Muscle layer of colon (tissue), 2 donors: ENCODE measurements around the gene AQP7.
"Not testable (repeated sequence)": the region's sequence is repeated elsewhere in the genome, so short reads cannot be mapped to it uniquely, and the experiment has no call there.

ENCODE experiments used
- H3K27ac ChIP-seq: one replicate; pipeline ENCODE4 v1.7.0; 2013; ENCODE audit warnings: low read depth, mild to moderate bottlenecking, low read length, moderate library complexity
- H3K27me3 ChIP-seq, 2 donors: one replicate each; pipeline ENCODE4 v1.7.0; 2013; ENCODE audit warnings: low read length in 2 of 2, mild to moderate bottlenecking in 2 of 2; ENCODE audit not compliant: insufficient read depth in 2 of 2, control insufficient read depth in 1 of 2
- H3K36me3 ChIP-seq: one replicate; pipeline ENCODE4 v1.7.0; 2013; ENCODE audit warnings: mild to moderate bottlenecking, low read length; ENCODE audit not compliant: insufficient read depth
- H3K4me1 ChIP-seq: one replicate; pipeline ENCODE4 v1.7.0; 2013; ENCODE audit warnings: mild to moderate bottlenecking, low read length; ENCODE audit not compliant: insufficient read depth
- H3K4me3 ChIP-seq, 2 donors: one replicate each; pipeline ENCODE4 v1.7.0; 2013; ENCODE audit warnings: low read length in 2 of 2, low read depth in 1 of 2, mild to moderate bottlenecking in 1 of 2, moderate library complexity in 1 of 2
- H3K9ac ChIP-seq: one replicate; pipeline ENCODE4 v1.7.0; 2013; ENCODE audit warnings: low read length
- H3K9me3 ChIP-seq: one replicate; pipeline ENCODE4 v1.7.0; 2013; ENCODE audit warnings: mild to moderate bottlenecking, low read length
- donor health status: abdominal sarcoma.
- donor health status: Adenocarcinoma of cecum.

Gene AQP7

DNA sequence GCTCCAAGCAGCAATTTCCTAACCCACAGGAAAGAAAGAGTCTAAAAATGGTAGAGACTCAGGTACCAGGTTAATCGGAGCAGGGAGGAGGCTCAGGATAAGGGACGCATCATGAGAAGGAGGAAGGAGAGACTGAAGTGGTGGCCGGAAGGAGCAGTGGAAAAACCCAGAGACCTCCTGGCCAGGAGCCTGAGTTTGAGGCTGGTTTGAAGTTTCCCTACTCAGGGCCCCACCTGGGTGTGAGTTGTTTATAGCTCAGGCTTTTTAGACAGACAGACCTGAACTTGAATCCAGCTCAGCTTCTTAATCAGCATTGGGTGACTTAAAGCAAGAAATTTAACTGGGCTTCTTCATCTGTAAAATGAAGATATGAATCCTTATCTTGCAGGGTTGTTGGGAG, 11.9 kb upstream of the AQP7 start:
- no peak overlapping the region for H3K9ac ChIP-seq
- H3K9me3 ChIP-seq, result no peaks in the 10 kb centered on the region
- no peaks in the 10 kb centered on the region for H3K27me3 ChIP-seq
- no peaks in the 10 kb centered on the region for H3K36me3 ChIP-seq
- H3K4me1 ChIP-seq, result no peaks in the 10 kb centered on the region
- H3K4me3 ChIP-seq, result no peak overlapping the region
- no peak overlapping the region for H3K27ac ChIP-seq

DNA sequence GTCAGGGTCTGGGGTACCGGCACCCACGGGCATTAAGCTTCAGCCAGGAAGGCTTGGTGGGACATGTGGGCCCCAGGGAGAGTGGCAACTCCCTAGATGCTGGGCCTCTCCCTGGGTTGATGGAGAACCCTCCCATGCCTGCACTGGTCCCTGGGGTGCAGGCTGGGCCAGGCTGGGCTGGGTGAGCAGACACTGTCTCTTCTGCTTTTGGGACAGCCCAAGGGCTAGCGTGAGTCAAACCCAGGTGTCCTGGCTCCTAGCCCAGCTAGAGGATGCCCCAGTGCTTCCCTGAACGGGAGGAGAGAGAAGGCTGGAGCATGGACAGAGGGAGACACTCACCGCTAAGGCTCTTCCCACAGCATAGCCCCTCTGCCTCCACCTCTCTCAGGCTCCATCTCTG, 5.7 kb upstream of the AQP7 start:
- no peak overlapping the region for H3K4me3 ChIP-seq
- H3K4me1 ChIP-seq, result no peaks in the 10 kb centered on the region
- H3K9ac ChIP-seq, result no peak overlapping the region
- H3K9me3 ChIP-seq, result no peaks in the 10 kb centered on the region
- H3K27me3 ChIP-seq, result no peaks in the 10 kb centered on the region
- H3K27ac ChIP-seq, result no peak overlapping the region
- no peaks in the 10 kb centered on the region for H3K36me3 ChIP-seq

DNA sequence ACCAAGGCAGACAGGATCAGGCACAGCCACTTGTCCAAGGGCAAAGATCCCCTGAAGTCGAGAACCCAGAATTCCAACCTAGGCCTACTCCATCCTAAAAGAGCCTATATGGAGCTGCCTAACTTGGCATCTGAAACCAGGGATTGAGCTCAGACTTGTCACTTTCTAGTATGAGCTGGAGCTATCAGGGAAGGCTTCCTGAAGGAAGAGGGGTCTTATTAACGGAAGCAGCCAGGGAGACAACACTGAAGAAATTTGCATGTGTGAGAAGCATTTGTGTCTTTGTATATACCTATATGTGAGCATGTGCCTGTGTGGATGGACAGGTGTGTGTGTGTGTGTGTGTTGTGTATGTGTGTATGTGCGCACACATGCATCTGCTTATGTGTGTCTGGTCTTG, 4.7 kb upstream of the AQP7 start:
- no peak overlapping the region for H3K27ac ChIP-seq
- H3K4me1 ChIP-seq, result no peaks in the 10 kb centered on the region
- H3K27me3 ChIP-seq, result no peaks in the 10 kb centered on the region
- no peak overlapping the region for H3K9ac ChIP-seq
- no peak overlapping the region for H3K4me3 ChIP-seq
- no peaks in the 10 kb centered on the region for H3K9me3 ChIP-seq
- H3K36me3 ChIP-seq, result no peaks in the 10 kb centered on the region

DNA sequence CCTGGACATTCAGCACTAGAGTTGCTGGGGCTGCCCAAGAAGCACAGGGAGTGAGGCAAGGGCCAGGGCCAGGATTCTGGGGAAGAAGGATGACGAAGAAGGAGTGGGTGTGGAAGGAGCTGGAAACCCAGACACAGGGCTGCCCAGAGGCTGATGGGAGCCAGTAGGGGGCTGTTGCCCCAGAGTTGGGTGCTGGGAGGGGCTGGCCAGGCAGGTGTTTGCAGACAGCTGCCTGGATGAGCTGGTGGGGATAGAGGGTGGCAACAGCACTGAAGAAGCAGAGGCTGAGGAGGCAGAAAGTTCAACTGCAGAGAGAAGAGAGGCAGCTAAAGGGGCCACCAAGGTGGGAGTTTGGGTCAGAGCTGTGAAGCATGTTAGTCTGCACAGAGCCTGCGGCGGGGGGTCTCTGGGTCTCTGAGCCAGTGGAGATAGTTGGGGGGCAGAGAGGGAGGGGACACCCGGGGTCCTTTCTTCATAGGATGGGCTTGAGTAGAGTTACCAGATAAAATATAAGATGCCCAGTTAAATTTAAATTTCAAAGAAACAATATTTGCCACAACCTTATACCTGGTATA, 2.5 kb upstream of the AQP7 start:
- Histone ChIP-seq H3K9me3 (no peaks in the 10 kb centered on the region), H3K9ac (no peak overlapping the region), H3K36me3 (no peaks in the 10 kb centered on the region), H3K4me3 (no peak overlapping the region), H3K4me1 (no peaks in the 10 kb centered on the region), H3K27ac (no peak overlapping the region), H3K27me3 (no peaks in the 10 kb centered on the region)

DNA sequence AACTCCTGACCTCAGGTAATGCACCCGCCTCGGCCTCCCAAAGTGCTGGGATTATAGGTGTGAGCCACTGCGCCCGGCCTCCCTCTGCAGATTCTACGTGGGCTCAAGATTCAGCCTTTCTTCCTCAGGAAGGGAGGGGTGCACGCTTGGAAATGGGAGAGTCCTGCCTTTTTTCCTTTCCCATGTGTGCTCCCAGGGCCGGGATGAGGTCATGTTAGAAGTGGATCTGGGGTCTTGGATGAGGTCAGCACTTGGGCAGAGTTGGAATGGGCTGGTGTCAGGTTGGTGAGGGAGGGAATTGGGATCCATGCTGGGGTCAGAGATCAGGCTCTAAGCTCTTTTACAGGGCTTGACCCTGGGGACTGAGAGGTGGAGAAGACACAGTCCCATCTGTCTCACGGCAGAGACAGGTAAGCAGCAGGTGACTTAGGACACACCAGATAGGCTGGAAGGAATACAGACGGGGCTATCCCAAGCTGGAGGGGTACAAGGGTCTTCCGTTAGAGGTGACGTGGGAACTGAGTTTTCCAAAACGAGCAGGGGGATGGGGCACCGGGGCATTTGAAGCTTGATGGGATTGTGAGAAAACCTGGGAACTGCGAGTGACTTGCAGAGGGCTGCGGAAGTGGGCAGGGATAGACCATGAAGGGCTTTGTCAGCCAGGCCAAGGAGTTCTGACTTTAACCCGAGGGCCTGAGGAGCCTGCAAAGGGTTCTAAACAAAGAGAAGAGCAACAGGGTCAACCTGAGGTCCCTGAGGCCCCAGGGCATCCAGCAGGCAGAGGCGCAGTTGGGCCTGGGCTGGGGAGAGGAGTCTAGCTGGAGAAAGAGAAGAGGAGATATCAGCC, 1.8 kb upstream of the AQP7 start:
- H3K9me3 ChIP-seq, result no peaks in the 10 kb centered on the region
- no peak overlapping the region for H3K4me3 ChIP-seq
- no peaks in the 10 kb centered on the region for H3K27me3 ChIP-seq
- H3K36me3 ChIP-seq, result no peaks in the 10 kb centered on the region
- H3K27ac ChIP-seq, result no peak overlapping the region
- no peak overlapping the region for H3K9ac ChIP-seq
- H3K4me1 ChIP-seq, result no peaks in the 10 kb centered on the region

DNA sequence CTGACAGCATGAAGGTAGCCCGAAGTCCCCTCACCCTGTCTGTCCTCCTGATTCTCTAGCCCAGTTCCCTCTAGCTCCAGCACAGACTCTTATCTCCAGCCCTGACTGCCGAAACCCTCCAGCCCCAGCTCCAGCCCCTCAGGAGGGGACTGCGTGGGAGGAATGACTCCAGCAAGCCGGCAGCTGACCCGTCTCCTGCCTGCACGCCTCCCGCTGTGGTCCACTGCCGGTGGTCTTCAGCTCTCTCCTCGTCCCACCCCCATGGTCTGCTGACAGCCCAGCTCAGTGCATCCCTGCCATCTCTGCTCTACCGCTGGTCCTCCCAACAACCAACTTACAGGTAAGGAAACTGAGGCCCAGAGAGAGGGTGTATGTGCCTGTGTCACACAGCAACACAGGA, 559 bp downstream of the AQP7 start:
- H3K27me3 ChIP-seq, H3K9ac ChIP-seq, H3K4me1 ChIP-seq, H3K36me3 ChIP-seq, H3K9me3 ChIP-seq, H3K27ac ChIP-seq, H3K4me3 ChIP-seq: not testable (repeated sequence)

DNA sequence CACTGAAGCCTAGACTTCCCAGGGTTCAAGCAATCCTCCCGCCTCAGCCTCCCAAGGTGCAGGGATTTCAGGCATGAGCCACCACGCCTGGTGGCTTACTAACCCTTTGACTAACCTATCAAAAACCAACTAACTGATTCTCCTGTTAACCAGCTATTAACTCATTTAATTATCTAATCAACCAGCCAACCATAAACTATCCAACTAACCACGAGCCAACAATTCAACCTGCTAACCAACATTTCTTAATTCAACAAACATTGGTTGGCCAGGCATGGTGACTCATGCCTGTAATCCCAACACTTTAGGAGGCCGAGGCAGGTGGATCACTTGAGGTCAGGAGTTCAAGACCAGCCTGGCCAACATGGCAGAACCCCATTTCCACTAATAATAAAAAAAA, 3.3 kb downstream of the AQP7 start:
- not testable (repeated sequence) for H3K36me3 ChIP-seq, H3K9me3 ChIP-seq, H3K9ac ChIP-seq, H3K27me3 ChIP-seq, H3K4me3 ChIP-seq, H3K27ac ChIP-seq, H3K4me1 ChIP-seq

DNA sequence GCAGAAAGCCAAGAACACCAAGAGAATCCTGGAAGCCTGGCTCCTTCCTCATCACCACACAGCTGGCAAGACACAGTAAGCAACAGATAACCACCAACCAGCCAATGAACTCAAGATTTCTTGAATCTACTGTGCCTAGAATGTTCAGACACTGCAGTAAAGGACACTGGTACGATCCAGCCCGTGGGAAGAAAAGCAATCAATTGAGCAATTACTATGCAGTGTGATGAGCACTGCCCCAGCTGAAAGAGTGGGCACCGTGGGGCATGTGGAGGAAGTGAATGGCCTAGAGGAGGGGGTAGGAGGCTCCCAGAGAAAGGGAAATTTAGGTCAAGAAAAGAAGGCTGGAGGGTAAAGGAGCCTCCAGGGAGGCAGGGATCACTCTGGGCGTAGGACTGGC, 4.6 kb downstream of the AQP7 start:
- not testable (repeated sequence) for H3K27ac ChIP-seq, H3K36me3 ChIP-seq, H3K9ac ChIP-seq, H3K4me1 ChIP-seq, H3K4me3 ChIP-seq, H3K27me3 ChIP-seq, H3K9me3 ChIP-seq

DNA sequence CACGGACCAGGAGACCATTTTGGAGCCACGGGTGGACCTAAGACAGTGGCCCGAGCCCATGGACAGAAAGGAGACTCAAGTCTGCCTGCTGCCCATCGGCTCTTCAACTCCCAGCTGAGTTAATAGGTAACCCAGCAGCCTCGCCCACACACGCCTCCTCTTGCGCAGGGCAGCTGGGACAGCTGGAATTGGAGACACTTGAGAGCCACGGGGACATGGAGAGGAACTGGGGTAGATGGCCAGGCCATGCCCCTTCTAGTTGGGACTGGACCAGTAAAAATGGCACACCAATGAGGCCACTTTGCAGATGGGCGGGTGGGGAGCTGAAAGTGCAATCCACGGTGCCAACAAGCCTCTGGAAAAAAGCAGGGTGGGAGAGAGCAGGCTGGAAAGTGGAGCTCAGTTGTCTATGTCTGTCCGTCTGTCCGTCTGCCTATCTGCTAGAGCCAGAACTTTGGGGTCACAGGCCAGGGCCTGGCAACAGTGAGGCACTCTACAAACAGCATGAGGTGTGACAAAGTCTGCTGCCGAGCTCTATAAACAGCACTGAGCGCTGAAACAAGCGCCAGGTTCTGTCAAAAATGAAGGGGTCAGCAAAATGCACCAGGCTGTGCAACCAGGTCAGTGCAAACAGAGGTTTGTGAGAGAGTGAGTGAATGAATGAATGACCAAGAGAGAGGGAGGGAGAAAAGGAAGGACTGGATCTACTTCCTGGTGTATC, 7.0 kb downstream of the AQP7 start:
- not testable (repeated sequence) for H3K9me3 ChIP-seq, H3K27ac ChIP-seq, H3K36me3 ChIP-seq, H3K27me3 ChIP-seq, H3K9ac ChIP-seq, H3K4me3 ChIP-seq
- peaks cover 10% of the 10 kb centered on the region for H3K4me1 ChIP-seq

DNA sequence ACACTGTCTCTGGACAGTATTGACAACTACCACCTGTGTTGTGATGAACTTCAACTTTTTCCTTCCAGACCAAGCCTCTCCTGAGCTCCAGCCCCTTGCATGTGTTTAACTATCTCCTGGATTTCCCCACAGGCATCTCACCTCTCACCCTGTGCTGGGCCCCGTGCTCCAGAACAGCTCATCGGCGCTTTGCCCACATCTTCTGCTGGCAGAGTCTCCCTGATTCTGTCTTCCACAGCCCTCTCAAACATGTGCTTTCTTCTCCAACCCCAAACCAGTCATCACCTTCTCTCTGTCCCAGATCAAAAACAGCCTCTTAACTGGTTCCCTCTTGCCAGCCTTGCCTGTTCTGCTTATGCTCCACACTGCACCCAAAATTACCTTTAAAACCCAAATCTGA, 8.4 kb downstream of the AQP7 start:
- not testable (repeated sequence) for H3K4me3 ChIP-seq, H3K27ac ChIP-seq, H3K36me3 ChIP-seq, H3K27me3 ChIP-seq, H3K9me3 ChIP-seq, H3K9ac ChIP-seq
- peaks cover 10% of the 10 kb centered on the region for H3K4me1 ChIP-seq

DNA sequence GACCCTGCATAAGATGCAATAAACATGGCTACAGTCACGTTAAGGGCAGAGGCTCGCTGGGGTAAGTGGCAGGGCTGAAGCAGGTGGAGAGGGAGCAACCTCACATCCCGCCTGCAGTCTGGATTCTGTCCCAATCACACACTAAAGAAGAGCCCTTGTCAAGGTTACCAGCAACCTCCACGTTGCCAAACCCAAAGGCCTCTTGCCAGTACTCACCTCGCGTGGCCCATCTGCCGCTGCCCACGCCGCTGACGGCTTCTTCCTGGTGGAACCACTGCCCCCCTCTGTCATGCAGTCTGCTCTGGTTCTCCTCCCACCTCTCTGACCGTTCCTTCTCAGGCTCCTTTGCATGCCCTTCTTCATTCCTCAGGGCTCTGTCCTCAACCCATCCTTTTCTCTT, 8.8 kb downstream of the AQP7 start:
- no peak overlapping the region for H3K27ac ChIP-seq
- peaks cover 10% of the 10 kb centered on the region for H3K4me1 ChIP-seq
- H3K27me3 ChIP-seq, result no peaks in the 10 kb centered on the region
- H3K9ac ChIP-seq, result no peak overlapping the region
- no peaks in the 10 kb centered on the region for H3K9me3 ChIP-seq
- H3K4me3 ChIP-seq, result no peak overlapping the region
- no peaks in the 10 kb centered on the region for H3K36me3 ChIP-seq
